Stimulated activated memory B cell treated with anti-CD40 and anti-IgM and Interleukin-4, amounts not matched to agents 10 μg/mL and 1 μg/mL and 100 μg/mL, for 72 hours (primary cell): ENCODE results near the gene INPP5D.

ENCODE experiments used
- ATAC-seq: fragments of 150-1000 bp; cut with Tn5 transposase; 2 replicates; pipeline ENCODE4 v1.10.0; 2021
- H3K27ac Mint-ChIP-seq: one replicate; pipeline ENCODE4 v1.8.0; 2022; ENCODE audit warnings: mild to moderate bottlenecking, mixed read lengths
- H3K27me3 Mint-ChIP-seq: one replicate; pipeline ENCODE4 v1.8.0; 2022; ENCODE audit warnings: mixed read lengths
- H3K36me3 Mint-ChIP-seq: one replicate; pipeline ENCODE4 v1.8.0; 2022; ENCODE audit warnings: mixed read lengths
- H3K4me1 Mint-ChIP-seq: one replicate; pipeline ENCODE4 v1.8.0; 2022; ENCODE audit warnings: mixed read lengths
- H3K4me3 Mint-ChIP-seq: one replicate; pipeline ENCODE4 v1.8.0; 2022; ENCODE audit warnings: mild to moderate bottlenecking, moderate library complexity, mixed read lengths
- H3K9me3 Mint-ChIP-seq: one replicate; pipeline ENCODE4 v1.8.0; 2022; ENCODE audit warnings: mixed read lengths

INPP5D gene

DNA sequence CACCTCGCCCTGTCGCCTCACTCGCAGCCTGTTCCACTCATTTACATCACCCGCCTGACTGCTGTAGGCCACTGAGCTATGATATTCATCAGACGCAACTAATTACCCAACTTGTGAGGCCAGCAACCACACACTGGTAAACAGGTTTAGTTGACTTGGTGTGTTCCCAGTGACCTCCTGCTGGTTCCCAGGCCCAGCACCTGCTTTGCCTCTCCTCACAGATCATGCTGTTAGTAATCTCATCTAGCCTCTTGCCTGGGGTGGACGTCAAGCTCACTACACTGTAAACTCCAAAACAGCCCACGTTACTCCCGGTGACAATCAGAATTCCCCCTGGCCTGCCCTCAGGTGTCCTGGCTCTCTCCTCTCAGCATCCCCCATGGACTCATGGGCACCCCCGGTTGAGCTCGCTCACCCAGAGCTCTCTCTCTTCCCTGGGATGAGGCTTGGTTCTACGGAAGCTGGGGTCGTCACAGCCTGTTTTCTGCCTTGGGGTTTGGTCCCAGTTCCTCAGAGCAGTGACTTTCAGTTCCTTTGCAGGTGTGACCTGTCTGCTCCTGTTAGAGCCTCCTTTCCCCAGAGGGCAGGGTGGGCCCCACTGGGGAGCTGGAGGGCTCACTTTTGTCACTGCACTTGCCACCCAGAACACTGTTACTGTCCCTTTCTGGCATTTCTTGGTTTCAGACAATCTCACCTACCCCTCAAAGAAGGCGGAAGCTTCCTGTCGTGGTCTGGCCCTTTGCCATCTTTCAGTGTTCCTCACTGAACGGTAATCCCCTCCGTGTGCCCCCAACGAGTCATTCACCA lies 40.3 kb downstream of the INPP5D start:
- peak overlapping the region; percentile 73 for H3K4me3 Mint-ChIP-seq
- peak overlapping the region; percentile 95 for H3K27ac Mint-ChIP-seq
- peaks cover 87% of the 10 kb centered on the region for H3K4me1 Mint-ChIP-seq
- no peaks in the 10 kb centered on the region for H3K9me3 Mint-ChIP-seq
- no peaks in the 10 kb centered on the region for H3K27me3 Mint-ChIP-seq
- H3K36me3 Mint-ChIP-seq = peaks cover 75% of the 10 kb centered on the region
- ATAC-seq = peak; percentile 96

DNA sequence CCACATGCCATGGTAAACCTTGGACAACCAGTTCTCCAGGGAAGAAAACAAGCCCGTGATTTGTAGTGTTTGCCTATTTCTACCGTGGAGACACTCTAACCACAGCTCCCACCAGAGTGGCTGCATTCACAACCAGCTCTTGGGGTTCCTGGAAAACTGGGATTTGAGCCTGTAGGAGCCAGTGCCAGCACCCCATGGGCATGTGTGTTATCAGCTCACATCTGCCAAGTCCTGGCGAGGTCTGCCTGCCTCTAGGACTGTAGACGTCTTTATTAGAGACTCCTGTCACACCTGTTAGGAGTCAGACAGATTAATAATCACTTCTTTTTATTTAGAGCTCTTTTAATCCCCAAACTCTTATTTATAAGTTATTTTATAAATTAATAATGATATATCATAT lies 41.0 kb downstream of the INPP5D start:
- H3K27ac Mint-ChIP-seq = peak overlapping the region; percentile 95
- ATAC-seq = no peak
- H3K9me3 Mint-ChIP-seq = no peaks in the 10 kb centered on the region
- peaks cover 77% of the 10 kb centered on the region for H3K36me3 Mint-ChIP-seq
- no peaks in the 10 kb centered on the region for H3K27me3 Mint-ChIP-seq
- H3K4me3 Mint-ChIP-seq = peak overlapping the region; percentile 73
- H3K4me1 Mint-ChIP-seq = peaks cover 91% of the 10 kb centered on the region

DNA sequence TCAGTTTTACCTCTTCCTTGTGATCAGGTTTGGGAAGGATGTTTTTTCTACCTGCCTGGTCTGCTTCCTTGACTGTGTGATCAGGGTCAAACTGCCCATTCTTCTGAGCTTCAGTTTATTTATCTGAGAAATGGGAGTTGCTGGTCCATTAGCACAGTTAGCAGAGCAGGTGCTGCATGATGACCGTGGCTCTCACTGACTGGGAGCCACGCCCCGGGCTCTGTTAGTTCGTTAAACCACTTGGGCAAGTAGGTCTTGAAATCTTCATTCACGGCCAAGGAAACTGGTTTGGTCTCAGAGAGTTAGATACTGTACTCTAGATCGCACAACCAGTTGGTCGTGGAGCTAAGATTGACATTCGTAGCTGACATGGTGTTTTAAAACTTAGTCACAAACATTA lies 41.7 kb downstream of the INPP5D start:
- Mint-ChIP-seq H3K4me1 (peaks cover 93% of the 10 kb centered on the region), H3K9me3 (no peaks in the 10 kb centered on the region), H3K27me3 (no peaks in the 10 kb centered on the region), H3K27ac (peak overlapping the region; percentile 93), H3K36me3 (peaks cover 74% of the 10 kb centered on the region), H3K4me3 (peak overlapping the region; percentile 21)
- ATAC-seq = no peak

DNA sequence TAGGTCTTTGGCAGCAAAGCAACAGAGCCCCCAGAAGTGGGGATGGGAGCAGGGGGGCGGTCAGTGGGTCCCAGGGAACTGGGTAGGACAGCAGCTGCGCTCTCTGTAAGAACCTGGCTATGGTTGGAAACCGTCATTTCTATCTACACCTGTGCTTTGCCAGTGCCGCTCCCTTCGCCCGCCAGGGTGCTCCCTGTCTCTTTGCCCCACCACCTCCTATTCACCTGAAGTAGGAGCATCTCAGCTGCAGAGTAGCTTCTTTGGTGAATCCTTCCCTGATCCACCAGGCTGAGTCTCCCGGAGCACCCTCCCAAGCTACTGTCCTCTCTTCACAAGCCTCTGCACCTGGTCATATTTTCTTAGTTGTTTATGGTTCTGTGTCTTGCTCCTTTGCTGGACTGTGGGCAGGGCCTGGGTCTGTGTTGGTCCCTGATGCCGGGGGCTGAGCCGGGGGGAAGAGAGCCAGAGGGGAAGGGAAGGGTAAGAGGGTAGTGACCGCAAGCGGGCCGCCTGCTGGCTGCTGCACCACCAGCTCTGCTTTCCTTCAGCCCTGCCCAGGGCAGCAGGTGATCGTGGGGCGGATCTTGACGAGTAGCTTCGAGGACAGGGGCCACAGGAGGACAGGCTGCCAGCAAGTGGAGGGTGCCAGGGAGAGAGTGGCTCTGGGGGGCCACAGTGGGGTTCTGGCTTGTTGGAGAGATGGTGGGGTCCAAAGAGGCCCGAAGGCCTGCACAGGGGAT lies 45.2 kb downstream of the INPP5D start:
- H3K36me3 Mint-ChIP-seq = peaks cover 54% of the 10 kb centered on the region
- no peaks in the 10 kb centered on the region for H3K27me3 Mint-ChIP-seq
- peaks cover 86% of the 10 kb centered on the region for H3K4me1 Mint-ChIP-seq
- H3K27ac Mint-ChIP-seq = peak overlapping the region; percentile 93
- peak overlapping the region; percentile 45 for H3K4me3 Mint-ChIP-seq
- H3K9me3 Mint-ChIP-seq = no peaks in the 10 kb centered on the region
- ATAC-seq = no peak

- H3K27ac Mint-ChIP-seq = peak overlapping the region; percentile 93
- H3K27me3 Mint-ChIP-seq = no peaks in the 10 kb centered on the region
- peak overlapping the region; percentile 45 for H3K4me3 Mint-ChIP-seq
- no peaks in the 10 kb centered on the region for H3K9me3 Mint-ChIP-seq
- peaks cover 54% of the 10 kb centered on the region for H3K36me3 Mint-ChIP-seq
- peaks cover 80% of the 10 kb centered on the region for H3K4me1 Mint-ChIP-seq
- ATAC-seq = no peak
These were observed 45.8 kb downstream of the INPP5D start for GRCh38 chr2:233105930-233106329.

DNA sequence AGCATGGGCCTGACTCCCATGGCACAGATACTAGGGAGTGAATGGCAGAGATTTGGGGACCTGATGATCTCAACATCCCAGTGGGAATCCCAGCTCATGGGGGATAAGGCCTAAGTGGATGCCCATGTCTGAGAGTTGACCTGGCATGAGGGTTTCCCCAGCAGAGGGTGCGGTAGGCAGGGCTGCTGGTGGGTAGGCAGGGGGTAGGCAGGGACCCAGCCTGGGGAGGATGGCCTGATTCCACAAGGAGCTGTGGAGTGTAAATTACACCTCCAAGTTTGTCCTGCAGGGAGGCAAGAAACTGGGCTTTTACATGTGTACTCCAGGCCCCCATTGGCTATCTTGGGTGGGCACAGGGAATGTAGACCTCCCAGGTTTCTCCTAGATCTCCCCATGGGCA lies 46.9 kb downstream of the INPP5D start:
- Mint-ChIP-seq H3K4me3 (peak overlapping the region; percentile 73), H3K36me3 (peaks cover 50% of the 10 kb centered on the region), H3K27ac (peak overlapping the region; percentile 93), H3K27me3 (no peaks in the 10 kb centered on the region), H3K4me1 (peaks cover 79% of the 10 kb centered on the region), H3K9me3 (no peaks in the 10 kb centered on the region)
- ATAC-seq = no peak

DNA sequence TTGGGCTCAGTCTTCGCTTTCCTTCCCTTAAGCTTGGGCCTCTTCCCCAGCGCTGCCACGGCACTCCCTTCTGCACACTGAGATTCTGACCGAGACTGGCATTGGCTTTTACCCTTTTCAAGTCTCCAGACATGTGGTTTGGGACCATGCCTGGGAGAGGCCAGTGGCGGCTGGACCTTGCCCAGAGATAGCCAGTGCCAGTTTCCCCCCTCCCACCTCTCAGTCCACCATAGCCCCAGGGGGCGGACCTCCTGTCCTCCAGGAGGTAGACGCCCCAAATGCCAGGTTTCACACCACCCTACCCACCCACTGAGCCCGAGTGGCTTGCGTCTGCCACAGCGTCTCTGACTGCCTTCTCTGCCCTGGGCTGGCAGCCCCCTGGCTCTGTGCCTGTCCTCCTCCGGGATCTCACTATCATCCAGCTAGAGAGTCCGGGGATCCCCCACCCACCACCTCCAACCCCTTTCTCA lies 47.7 kb downstream of the INPP5D start:
- Mint-ChIP-seq H3K27me3 (no peaks in the 10 kb centered on the region), H3K36me3 (peaks cover 44% of the 10 kb centered on the region), H3K27ac (peak overlapping the region; percentile 93), H3K9me3 (no peaks in the 10 kb centered on the region), H3K4me3 (peak overlapping the region; percentile 73), H3K4me1 (peaks cover 78% of the 10 kb centered on the region)
- ATAC-seq = peak; percentile 67

DNA sequence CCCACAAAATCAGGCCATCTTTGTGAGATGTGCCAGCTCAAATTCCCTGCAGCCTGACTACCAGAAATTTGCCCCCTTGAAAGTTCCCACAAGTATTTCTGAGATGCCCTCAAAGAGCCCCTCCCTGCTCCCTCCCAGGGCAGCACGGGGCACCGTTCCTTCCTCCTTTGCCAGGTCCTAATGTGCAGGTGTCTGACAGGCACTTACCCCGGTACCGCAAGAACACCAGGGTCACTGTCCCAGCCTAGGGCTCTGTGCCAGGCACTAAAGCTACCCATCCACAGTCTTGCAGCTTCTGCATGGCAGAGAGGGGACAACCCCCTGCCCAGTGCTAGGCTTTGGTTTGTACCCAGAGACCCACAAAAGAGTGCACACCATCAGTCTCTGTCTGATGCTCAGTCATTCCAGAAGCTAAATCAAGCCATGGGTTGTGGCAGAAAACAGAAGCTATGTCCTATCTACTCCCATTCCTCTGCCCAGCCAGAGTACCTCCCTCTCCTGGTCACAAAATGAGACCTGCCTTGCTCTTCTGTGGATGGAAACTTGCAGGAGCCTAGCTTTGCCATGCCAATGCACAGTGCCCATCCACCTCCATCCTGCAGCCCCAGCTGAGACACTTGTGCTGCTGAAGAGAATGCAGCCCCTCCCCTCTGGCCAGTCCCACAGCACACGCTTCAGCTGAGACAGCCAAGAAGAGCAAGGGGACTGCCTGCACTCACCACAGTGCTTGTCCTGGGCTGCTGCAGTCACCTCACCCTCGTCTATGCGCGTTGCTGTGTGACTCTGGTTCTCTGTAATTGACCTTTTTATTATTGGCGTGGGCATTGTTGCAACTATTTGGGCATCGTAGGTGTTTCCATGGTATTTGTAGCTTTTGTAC lies 48.7 kb downstream of the INPP5D start:
- Mint-ChIP-seq H3K4me3 (peak overlapping the region; percentile 73), H3K4me1 (peaks cover 81% of the 10 kb centered on the region), H3K27ac (peak overlapping the region; percentile 93), H3K36me3 (peaks cover 48% of the 10 kb centered on the region), H3K9me3 (no peaks in the 10 kb centered on the region), H3K27me3 (no peaks in the 10 kb centered on the region)
- ATAC-seq = peak; percentile 93

DNA sequence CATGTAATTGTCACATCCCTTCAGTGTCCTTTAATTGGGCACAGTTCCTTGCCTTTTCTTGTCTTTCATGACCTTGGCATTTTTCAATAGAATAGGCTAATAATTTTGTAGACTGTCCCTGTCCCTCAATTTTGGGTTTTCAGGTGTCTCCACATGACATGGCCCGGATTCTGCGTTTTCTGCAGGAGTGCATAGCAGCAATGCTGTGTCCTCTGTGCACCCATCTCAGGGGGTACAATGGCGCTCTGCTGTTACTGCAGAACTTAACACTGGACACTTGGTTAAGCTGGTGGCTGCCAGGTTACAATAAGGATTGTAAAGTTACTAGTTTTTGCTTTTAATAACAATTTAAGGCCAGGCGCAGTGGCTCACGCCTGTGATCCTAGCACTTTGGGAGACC lies 51.3 kb downstream of the INPP5D start:
- H3K9me3 Mint-ChIP-seq = no peaks in the 10 kb centered on the region
- no peak overlapping the region for H3K4me3 Mint-ChIP-seq
- no peaks in the 10 kb centered on the region for H3K27me3 Mint-ChIP-seq
- peaks cover 81% of the 10 kb centered on the region for H3K4me1 Mint-ChIP-seq
- peaks cover 44% of the 10 kb centered on the region for H3K36me3 Mint-ChIP-seq
- no peak for ATAC-seq
- H3K27ac Mint-ChIP-seq = no peak overlapping the region

- no peak overlapping the region for H3K4me3 Mint-ChIP-seq
- H3K9me3 Mint-ChIP-seq = no peaks in the 10 kb centered on the region
- peaks cover 81% of the 10 kb centered on the region for H3K4me1 Mint-ChIP-seq
- H3K36me3 Mint-ChIP-seq = peaks cover 52% of the 10 kb centered on the region
- ATAC-seq = no peak
- no peaks in the 10 kb centered on the region for H3K27me3 Mint-ChIP-seq
- H3K27ac Mint-ChIP-seq = peak overlapping the region; percentile 79
These were observed 52.2 kb downstream of the INPP5D start for GRCh38 chr2:233112329-233112728.

- H3K4me3 Mint-ChIP-seq = peak overlapping the region; percentile 48
- ATAC-seq = no peak
- peaks cover 58% of the 10 kb centered on the region for H3K36me3 Mint-ChIP-seq
- H3K9me3 Mint-ChIP-seq = no peaks in the 10 kb centered on the region
- H3K27ac Mint-ChIP-seq = peak overlapping the region; percentile 79
- peaks cover 81% of the 10 kb centered on the region for H3K4me1 Mint-ChIP-seq
- H3K27me3 Mint-ChIP-seq = no peaks in the 10 kb centered on the region
These were observed 52.8 kb downstream of the INPP5D start for GRCh38 chr2:233112776-233113452.

- ATAC-seq = peak; percentile 52
- no peaks in the 10 kb centered on the region for H3K9me3 Mint-ChIP-seq
- peak overlapping the region; percentile 79 for H3K27ac Mint-ChIP-seq
- peak overlapping the region; percentile 36 for H3K4me3 Mint-ChIP-seq
- H3K27me3 Mint-ChIP-seq = no peaks in the 10 kb centered on the region
- H3K36me3 Mint-ChIP-seq = peaks cover 60% of the 10 kb centered on the region
- peaks cover 81% of the 10 kb centered on the region for H3K4me1 Mint-ChIP-seq
These were observed 54.3 kb downstream of the INPP5D start for GRCh38 chr2:233114421-233114861.

DNA sequence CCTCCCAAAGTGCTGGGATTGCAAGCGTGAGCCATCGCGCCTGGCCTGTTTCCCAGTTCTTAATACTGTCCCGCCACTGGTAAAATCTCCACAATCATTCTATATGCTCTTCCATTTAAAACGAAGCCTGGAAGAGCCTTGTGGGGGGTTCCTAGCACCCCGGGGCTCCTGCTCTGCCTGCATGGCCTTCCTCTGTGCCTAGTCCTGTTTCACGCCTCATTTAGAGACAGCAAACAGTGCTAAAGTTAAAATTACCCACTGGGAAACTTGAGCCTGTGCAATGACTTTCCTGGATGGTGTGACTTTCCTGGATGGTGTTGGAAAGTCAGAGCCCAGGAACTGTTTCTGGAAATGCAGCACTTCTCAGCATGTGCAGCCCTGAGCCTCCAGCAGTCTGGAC lies 55.0 kb downstream of the INPP5D start:
- ATAC-seq = no peak

DNA sequence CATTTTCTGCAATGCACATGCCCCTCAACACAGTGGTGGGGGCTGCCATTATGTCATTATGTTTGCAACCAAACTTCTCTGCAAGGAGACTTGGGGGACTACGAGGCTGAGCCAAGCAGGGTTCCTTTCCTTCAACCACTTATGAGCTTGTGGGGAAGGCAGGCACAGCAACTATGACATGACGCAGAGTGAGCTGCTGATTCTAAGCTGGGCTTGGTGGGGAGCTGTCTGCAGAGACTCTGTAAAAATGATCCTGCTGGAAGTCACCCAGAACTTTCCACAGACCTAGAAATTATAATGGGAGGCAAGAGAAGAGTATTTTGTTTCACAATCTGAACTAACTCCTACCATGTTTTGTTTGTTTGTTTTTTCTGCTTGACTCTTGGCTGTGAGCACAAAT lies 55.6 kb downstream of the INPP5D start:
- Mint-ChIP-seq H3K4me1 (peaks cover 84% of the 10 kb centered on the region), H3K4me3 (peak overlapping the region; percentile 31), H3K27me3 (no peaks in the 10 kb centered on the region), H3K9me3 (no peaks in the 10 kb centered on the region), H3K36me3 (peaks cover 67% of the 10 kb centered on the region), H3K27ac (peak overlapping the region; percentile 79)
- no peak for ATAC-seq

More for the DNA sequence above, 55.0 kb downstream of the INPP5D start:
- Mint-ChIP-seq H3K4me3 (peak overlapping the region; percentile 32), H3K36me3 (peaks cover 67% of the 10 kb centered on the region), H3K27ac (peak overlapping the region; percentile 79), H3K4me1 (peaks cover 84% of the 10 kb centered on the region), H3K27me3 (no peaks in the 10 kb centered on the region), H3K9me3 (no peaks in the 10 kb centered on the region)
